RPMI7951 (cell line): ENCODE measurements around the gene SLC30A2. TPM values are rescaled to one million over a fixed set of nuclear protein-coding genes. Genes with fewer than 3 reads are reported as not detected.

Experiments
- DNase-seq: peaks from one replicate; pipeline ENCODE4 v3.0.0-alpha.2; 2012; ENCODE audit warnings: low read depth
- total RNA-seq: library from RNA; depleted of rRNA; stranded (reverse); fragments of >200 nt; shearing (Covaris generic); gene quantifications from 2 replicates; pipeline ENCODE4 v1.2.3, GENCODE V29; 2014

The SLC30A2 gene
- total RNA-seq, 1 experiment from 2014 or later, result not detected

GRCh38 chr1:26070296-26070962, 24.5 kb upstream of the SLC30A2 start:
- DNase-seq, result peak; percentile 17

- DNase-seq, result no peak
Measured at GRCh38 chr1:26069941-26070295, 24.0 kb upstream of the SLC30A2 start.

- DNase-seq, result no peak
Measured at GRCh38 chr1:26067432-26067911, 21.6 kb upstream of the SLC30A2 start, which contains the start of gene TRIM63. Gene TRIM63, minus strand, starts transcription at chr1:26067630. Its CDS starts 136 bp downstream, at chr1:26067494.

- DNase-seq, result no peak
Measured at GRCh38 chr1:26066857-26067256, 20.9 kb upstream of the SLC30A2 start.

GRCh38 chr1:26066160-26066559, 20.2 kb upstream of the SLC30A2 start:
- no peak for DNase-seq

- no peak for DNase-seq
Measured at GRCh38 chr1:26064553-26064952, 18.6 kb upstream of the SLC30A2 start.

GRCh38 chr1:26060832-26061574, 15.1 kb upstream of the SLC30A2 start:
- DNase-seq, result no peak

- DNase-seq, result no peak
Measured at GRCh38 chr1:26059906-26060305, 14.0 kb upstream of the SLC30A2 start.

GRCh38 chr1:26058052-26058595, 12.2 kb upstream of the SLC30A2 start:
- no peak for DNase-seq

GRCh38 chr1:26057189-26057588, 11.3 kb upstream of the SLC30A2 start:
- DNase-seq, result no peak

GRCh38 chr1:26055041-26055440, 9.1 kb upstream of the SLC30A2 start:
- no peak for DNase-seq

- no peak for DNase-seq
Measured at GRCh38 chr1:26053718-26054560, 8.0 kb upstream of the SLC30A2 start.

- DNase-seq, result no peak
Measured at GRCh38 chr1:26050248-26050640, 4.3 kb upstream of the SLC30A2 start.

GRCh38 chr1:26049531-26050247, 3.8 kb upstream of the SLC30A2 start:
- peak; percentile 28 for DNase-seq

GRCh38 chr1:26047278-26047874, 1.5 kb upstream of the SLC30A2 start:
- DNase-seq, result no peak

GRCh38 chr1:26046246-26047095, 553 bp upstream of the SLC30A2 start:
- no peak for DNase-seq

GRCh38 chr1:26044971-26045721, 772 bp downstream of the SLC30A2 start:
- no peak for DNase-seq

GRCh38 chr1:26044414-26044813, 1.5 kb downstream of the SLC30A2 start:
- no peak for DNase-seq

- no peak for DNase-seq
Measured at GRCh38 chr1:26043765-26044164, 2.2 kb downstream of the SLC30A2 start.
